Subcutaneous abdominal adipose tissue (tissue), 5 donors: ENCODE data around the gene RAB44.

Experiments used
- H3K27ac ChIP-seq: one replicate; pipeline ENCODE4 v1.7.0; 2013; ENCODE audit warnings: low read depth, mild to moderate bottlenecking, inconsistent platforms, low read length, moderate library complexity
- H3K27me3 ChIP-seq, 5 donors: one replicate each; pipeline ENCODE4 v1.7.0; 2013; ENCODE audit warnings: low read length in 5 of 5, inconsistent platforms in 1 of 5; ENCODE audit not compliant: control insufficient read depth in 5 of 5, insufficient read depth in 4 of 5
- H3K36me3 ChIP-seq, 5 donors: one replicate each; pipeline ENCODE4 v1.7.0; 2013; ENCODE audit warnings: low read length in 5 of 5; ENCODE audit not compliant: control insufficient read depth in 5 of 5, insufficient read depth in 5 of 5
- H3K4me1 ChIP-seq, 5 donors: one replicate each; pipeline ENCODE4 v1.7.0; 2013; ENCODE audit warnings: low read length in 5 of 5, mild to moderate bottlenecking in 3 of 5, moderate library complexity in 1 of 5; ENCODE audit not compliant: control insufficient read depth in 5 of 5, insufficient read depth in 5 of 5
- H3K4me3 ChIP-seq, 5 donors: one replicate each; pipeline ENCODE4 v1.7.0; 2013; ENCODE audit warnings: low read length in 5 of 5, low read depth in 1 of 5
- H3K9ac ChIP-seq, 5 donors: one replicate each; pipeline ENCODE4 v1.7.0; 2013; ENCODE audit warnings: low read length in 5 of 5, mild to moderate bottlenecking in 4 of 5, moderate library complexity in 3 of 5
- H3K9me3 ChIP-seq, 5 donors: one replicate each; pipeline ENCODE4 v1.7.0; 2013; ENCODE audit warnings: low read length in 5 of 5; ENCODE audit not compliant: control insufficient read depth in 5 of 5
- donor health status: healthy.
- donor health status: healthy.
- donor health status: healthy.
- donor health status: healthy.
- donor health status: healthy.

RAB44 gene

GRCh38 chr6:36755435-36756348, 58.1 kb downstream of the RAB44 start:
- Histone ChIP-seq H3K36me3 (no peaks in the 10 kb centered on the region), H3K4me3 (no peak overlapping the region), H3K9me3 (peaks cover 0 to 2% (median under 1%) of the 10 kb centered on the region in 5 donors), H3K4me1 (peaks cover 0 to 37% (median 7%) of the 10 kb centered on the region in 5 donors), H3K27me3 (no peaks in the 10 kb centered on the region), H3K9ac (no peak overlapping the region), H3K27ac (no peak overlapping the region)

DNA sequence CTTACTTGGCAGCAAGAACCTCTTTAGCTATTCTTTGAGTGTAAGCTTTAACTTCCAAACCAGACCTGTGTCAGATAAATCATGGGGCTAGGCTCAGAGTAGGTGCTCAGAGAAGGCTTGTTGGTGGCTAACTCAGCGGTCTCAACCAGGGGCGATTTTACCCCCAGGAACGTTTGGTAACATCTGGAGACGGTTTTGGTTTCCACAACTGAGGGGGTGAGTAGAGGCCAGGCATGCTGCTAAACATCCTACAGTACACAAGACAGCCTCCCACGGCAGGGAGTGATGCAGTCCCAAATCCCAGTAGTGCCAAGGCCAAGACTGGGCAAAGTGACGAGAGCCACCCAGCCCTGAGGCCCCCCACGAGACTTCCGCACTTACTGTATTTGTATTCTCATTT, 59.2 kb downstream of the RAB44 start:
- Histone ChIP-seq H3K4me1 (peaks cover 0 to 37% (median 7%) of the 10 kb centered on the region in 5 donors), H3K9ac (no peak overlapping the region), H3K4me3 (no peak overlapping the region)

DNA sequence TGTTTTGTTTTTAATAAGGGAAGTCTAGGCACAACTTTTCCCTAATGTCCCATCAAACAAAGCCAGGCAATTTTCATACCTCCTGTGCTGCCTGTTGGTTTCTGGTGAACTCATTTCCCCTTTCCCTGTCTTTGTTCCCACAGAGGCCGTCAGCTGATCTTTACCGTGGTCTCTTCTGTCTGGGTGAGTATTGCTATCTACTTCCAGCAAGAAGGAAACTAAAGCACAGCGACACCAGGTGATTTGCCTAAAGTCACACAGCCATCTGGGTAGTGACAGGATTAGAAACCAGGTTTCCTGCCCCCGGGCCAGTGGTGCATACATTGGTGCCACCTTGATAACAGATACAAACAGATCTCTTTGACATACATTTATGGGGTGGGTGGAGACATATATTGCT, 59.6 kb downstream of the RAB44 start:
- Histone ChIP-seq H3K27me3 (no peaks in the 10 kb centered on the region), H3K9ac (no peak overlapping the region), H3K9me3 (no peaks in the 10 kb centered on the region), H3K27ac (peak overlapping the region; percentile 40), H3K4me1 (peaks cover 0 to 36% (median 7%) of the 10 kb centered on the region in 5 donors), H3K4me3 (no peak overlapping the region), H3K36me3 (no peaks in the 10 kb centered on the region)

More for the DNA sequence above, 59.2 kb downstream of the RAB44 start:
- Histone ChIP-seq H3K36me3 (no peaks in the 10 kb centered on the region), H3K27me3 (no peaks in the 10 kb centered on the region), H3K9me3 (no peaks in the 10 kb centered on the region), H3K27ac (peak overlapping the region; percentile 40)

DNA sequence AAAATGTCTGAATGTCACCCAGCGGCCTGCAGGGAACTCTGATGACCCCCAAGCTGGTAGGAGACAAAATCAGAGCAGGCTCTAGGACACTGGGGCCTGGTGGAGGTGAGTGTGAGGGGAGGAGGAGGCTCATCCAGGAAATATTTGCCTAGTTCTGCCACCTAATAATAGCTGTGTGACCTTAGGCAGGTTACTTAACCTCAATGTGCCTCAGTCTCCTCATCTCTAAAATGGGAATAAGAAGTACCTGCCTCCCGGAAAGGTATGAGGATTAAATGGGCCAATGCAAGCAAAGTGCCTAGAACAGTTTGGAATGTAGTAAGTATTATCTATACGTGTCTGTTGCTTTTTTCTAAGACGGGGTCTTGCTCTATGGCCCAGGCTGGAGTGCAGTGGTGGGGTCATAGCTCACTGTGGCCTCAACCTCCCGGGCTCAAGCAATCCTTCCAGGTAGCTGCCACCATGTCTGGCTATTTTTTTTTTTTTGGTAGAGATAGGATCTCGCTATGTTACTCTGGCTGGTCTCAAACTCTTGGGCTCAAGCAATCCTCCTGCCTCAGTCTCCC, 60.4 kb downstream of the RAB44 start:
- H3K9me3 ChIP-seq: no peaks in the 10 kb centered on the region
- peaks cover 0 to 30% (median 7%) of the 10 kb centered on the region in 5 donors for H3K4me1 ChIP-seq
- no peak overlapping the region for H3K27ac ChIP-seq
- no peaks in the 10 kb centered on the region for H3K27me3 ChIP-seq
- H3K9ac ChIP-seq: no peak overlapping the region
- H3K4me3 ChIP-seq: no peak overlapping the region
- H3K36me3 ChIP-seq: no peaks in the 10 kb centered on the region

- H3K27ac ChIP-seq: no peak overlapping the region
- no peaks in the 10 kb centered on the region for H3K9me3 ChIP-seq
- no peak overlapping the region for H3K4me3 ChIP-seq
- H3K4me1 ChIP-seq: peaks cover 0 to 29% (median 7%) of the 10 kb centered on the region in 5 donors
- no peaks in the 10 kb centered on the region for H3K27me3 ChIP-seq
- H3K9ac ChIP-seq: peak overlapping the region in 1 of 5 donors; percentile 30
- H3K36me3 ChIP-seq: no peaks in the 10 kb centered on the region
Observed at GRCh38 chr6:36758516-36759147, 61.0 kb downstream of the RAB44 start.

DNA sequence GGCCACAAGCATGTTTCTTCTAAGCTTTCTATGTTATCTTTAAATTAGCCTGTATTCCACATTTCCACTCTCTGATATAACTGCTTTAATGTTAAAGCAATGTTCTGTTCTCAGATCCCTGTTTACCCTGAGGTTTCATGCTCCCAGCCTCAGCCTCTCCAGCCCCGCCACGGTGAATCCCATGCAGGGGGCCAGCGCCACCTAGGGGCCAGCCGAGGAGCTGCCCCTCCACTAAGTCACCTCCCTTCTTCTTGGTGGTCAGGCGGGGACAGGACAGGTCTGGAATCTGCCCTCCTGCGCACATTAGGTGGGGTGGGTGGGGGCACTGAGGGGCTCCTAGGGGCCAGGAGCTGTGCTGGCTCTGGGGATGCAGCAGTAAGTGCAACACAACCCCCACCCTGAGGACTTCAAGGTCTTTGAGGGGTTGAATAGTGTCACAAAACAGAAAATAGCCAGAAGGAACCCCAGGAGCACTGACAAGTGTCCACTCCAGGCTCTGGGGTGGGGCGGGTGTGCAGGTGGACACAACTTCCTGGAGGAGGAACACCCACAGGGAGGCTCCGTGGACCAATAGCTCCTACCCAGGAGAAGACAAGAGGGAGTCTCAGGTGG, 61.6 kb downstream of the RAB44 start:
- Histone ChIP-seq H3K27ac (no peak overlapping the region), H3K9ac (peak overlapping the region in 1 of 5 donors; percentile 30), H3K4me1 (peaks cover 0 to 28% (median 7%) of the 10 kb centered on the region in 5 donors), H3K9me3 (no peaks in the 10 kb centered on the region), H3K4me3 (no peak overlapping the region), H3K36me3 (no peaks in the 10 kb centered on the region), H3K27me3 (no peaks in the 10 kb centered on the region)

DNA sequence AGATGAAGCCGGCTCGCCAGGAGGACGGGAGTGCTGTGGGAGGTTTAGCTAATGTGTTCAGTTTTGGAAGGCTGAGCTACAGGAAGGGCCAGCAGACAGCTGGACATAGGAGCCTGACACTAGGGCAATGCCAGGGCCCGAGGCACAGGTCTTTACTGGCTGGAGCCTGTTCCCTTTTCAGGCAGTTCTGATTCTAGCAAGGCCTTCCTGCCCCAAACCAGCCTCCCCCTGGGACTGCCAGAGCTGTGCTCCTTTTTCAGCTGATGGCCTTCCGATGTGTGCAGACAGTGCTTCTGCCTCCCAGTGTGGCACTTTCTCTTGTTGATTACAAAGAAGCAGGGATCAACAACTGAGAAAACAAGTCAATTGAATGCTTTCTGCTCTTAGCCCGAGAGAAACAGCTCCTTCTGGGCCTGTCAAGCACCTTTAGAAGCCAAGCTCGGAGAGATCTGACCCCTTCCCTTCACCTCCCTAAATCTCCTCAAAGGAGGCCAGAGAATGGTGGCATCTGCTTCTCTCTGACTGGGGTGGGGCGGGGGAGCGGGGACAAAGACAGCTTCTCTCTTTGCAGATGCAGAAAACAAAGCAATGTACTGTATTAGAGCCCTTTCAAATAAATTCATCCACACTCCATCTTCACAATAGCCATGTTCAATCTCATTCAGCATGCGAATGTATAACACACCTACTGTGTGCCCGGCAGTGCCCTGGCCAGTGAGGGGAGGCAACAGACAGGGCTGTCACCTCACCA, 63.2 kb downstream of the RAB44 start:
- no peaks in the 10 kb centered on the region for H3K36me3 ChIP-seq
- no peak overlapping the region for H3K9ac ChIP-seq
- H3K27ac ChIP-seq: no peak overlapping the region
- no peak overlapping the region for H3K4me3 ChIP-seq
- no peaks in the 10 kb centered on the region for H3K9me3 ChIP-seq
- H3K4me1 ChIP-seq: peaks cover 0 to 22% (median 4%) of the 10 kb centered on the region in 5 donors
- no peaks in the 10 kb centered on the region for H3K27me3 ChIP-seq

GRCh38 chr6:36762123-36762522, 64.5 kb downstream of the RAB44 start:
- no peak overlapping the region for H3K4me3 ChIP-seq
- H3K27ac ChIP-seq: no peak overlapping the region

DNA sequence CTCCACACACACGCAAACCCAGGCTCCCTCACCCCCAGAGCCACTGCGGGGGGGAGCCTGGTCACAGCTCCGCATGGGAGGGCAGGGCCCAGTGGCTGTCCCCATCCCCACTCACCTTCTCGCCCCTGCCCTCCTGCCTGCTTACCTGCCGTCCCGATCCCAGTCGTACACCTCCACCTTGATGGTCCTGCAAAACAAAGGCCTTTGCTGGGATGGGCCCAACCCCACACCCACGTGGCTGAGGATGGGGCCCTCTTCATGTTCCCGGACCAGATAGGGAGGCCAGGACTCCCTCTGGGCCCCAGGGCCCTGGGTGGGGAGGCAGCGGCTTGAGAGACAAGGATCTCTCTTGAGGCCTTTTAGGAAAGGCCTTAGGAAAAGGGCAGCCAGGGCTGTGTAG, 67.6 kb downstream of the RAB44 start:
- Histone ChIP-seq H3K4me3 (no peak overlapping the region), H3K36me3 (no peaks in the 10 kb centered on the region), H3K4me1 (peaks cover 0 to 28% (median 9%) of the 10 kb centered on the region in 5 donors), H3K9me3 (no peaks in the 10 kb centered on the region), H3K27ac (no peak overlapping the region), H3K27me3 (no peaks in the 10 kb centered on the region), H3K9ac (no peak overlapping the region)

More at GRCh38 chr6:36762123-36762522, 64.5 kb downstream of the RAB44 start:
- Histone ChIP-seq H3K4me1 (peaks cover 0 to 13% (median 5%) of the 10 kb centered on the region in 5 donors), H3K9ac (no peak overlapping the region), H3K27me3 (no peaks in the 10 kb centered on the region), H3K9me3 (no peaks in the 10 kb centered on the region), H3K36me3 (no peaks in the 10 kb centered on the region)
